ENCODE results near the gene VIPR2.

GRCh38 chr7:159191236-159191635 is 46.6 kb upstream of the VIPR2 start:
- no peak for TF ChIP-seq CTCF (IDR thresholded peaks at IDR 0.05)
- TF ChIP-seq POLR2AphosphoS5 (IDR thresholded peaks at IDR 0.05) = no peak
- no peak for TF ChIP-seq EP300 (IDR thresholded peaks at IDR 0.05)
- TF ChIP-seq POLR2A (IDR thresholded peaks at IDR 0.05) = no peak

All from suprapubic skin (tissue), 4 donors.